ENCODE measurements around the gene TSPAN4. TPM values are rescaled to one million over a fixed set of nuclear protein-coding genes. Genes with fewer than 3 reads are reported as not detected.

The TSPAN4 gene
- total RNA-seq, 1 donor from 2014 or later = 42.3 TPM

GRCh38 chr11:869399-870126 is 26.9 kb downstream of the TSPAN4 start:
- Histone ChIP-seq H3K4me3 (ENCODE audit: low read length in 3 of 3) (no peak overlapping the region), H3K9me3 (ENCODE audit: control insufficient read depth in 3 of 3, low read length in 3 of 3) (no peaks in the 10 kb centered on the region), H3K9ac (ENCODE audit: low read depth in 1 of 3, low read length in 3 of 3) (no peak overlapping the region), H3K27me3 (ENCODE audit: control insufficient read depth in 3 of 3, insufficient read depth in 3 of 3, low read length in 3 of 3) (no peaks in the 10 kb centered on the region), H3K4me1 (ENCODE audit: control insufficient read depth in 3 of 3, insufficient read depth in 3 of 3, low read length in 3 of 3) (no peaks in the 10 kb centered on the region), H3K36me3 (ENCODE audit: control insufficient read depth in 3 of 3, insufficient read depth in 3 of 3, low read length in 3 of 3) (peaks cover 8 to 18% (median 14%) of the 10 kb centered on the region in 3 donors), H3K27ac (ENCODE audit: low read depth, low read length) (no peak overlapping the region)

GRCh38 chr11:870127-870413 is 27.4 kb downstream of the TSPAN4 start:
- H3K36me3 ChIP-seq (ENCODE audit: control insufficient read depth in 3 of 3, insufficient read depth in 3 of 3, low read length in 3 of 3) = peaks cover 8 to 17% (median 14%) of the 10 kb centered on the region in 3 donors
- H3K9me3 ChIP-seq (ENCODE audit: control insufficient read depth in 3 of 3, low read length in 3 of 3) = no peaks in the 10 kb centered on the region
- H3K9ac ChIP-seq (ENCODE audit: low read depth in 1 of 3, low read length in 3 of 3) = no peak overlapping the region
- no peaks in the 10 kb centered on the region for H3K4me1 ChIP-seq (ENCODE audit: control insufficient read depth in 3 of 3, insufficient read depth in 3 of 3, low read length in 3 of 3)
- no peak overlapping the region for H3K27ac ChIP-seq (ENCODE audit: low read depth, low read length)
- H3K4me3 ChIP-seq (ENCODE audit: low read length in 3 of 3) = no peak overlapping the region
- no peaks in the 10 kb centered on the region for H3K27me3 ChIP-seq (ENCODE audit: control insufficient read depth in 3 of 3, insufficient read depth in 3 of 3, low read length in 3 of 3)

GRCh38 chr11:870418-870817 is 27.8 kb downstream of the TSPAN4 start:
- Histone ChIP-seq H3K4me3 (ENCODE audit: low read length in 3 of 3) (no peak overlapping the region), H3K4me1 (ENCODE audit: control insufficient read depth in 3 of 3, insufficient read depth in 3 of 3, low read length in 3 of 3) (no peaks in the 10 kb centered on the region), H3K9me3 (ENCODE audit: control insufficient read depth in 3 of 3, low read length in 3 of 3) (no peaks in the 10 kb centered on the region), H3K36me3 (ENCODE audit: control insufficient read depth in 3 of 3, insufficient read depth in 3 of 3, low read length in 3 of 3) (peaks cover 8 to 15% (median 12%) of the 10 kb centered on the region in 3 donors), H3K27me3 (ENCODE audit: control insufficient read depth in 3 of 3, insufficient read depth in 3 of 3, low read length in 3 of 3) (no peaks in the 10 kb centered on the region), H3K9ac (ENCODE audit: low read depth in 1 of 3, low read length in 3 of 3) (no peak overlapping the region), H3K27ac (ENCODE audit: low read depth, low read length) (no peak overlapping the region)

- H3K27ac ChIP-seq (ENCODE audit: low read depth, low read length) = no peak overlapping the region
- no peaks in the 10 kb centered on the region for H3K9me3 ChIP-seq (ENCODE audit: control insufficient read depth in 3 of 3, low read length in 3 of 3)
- H3K36me3 ChIP-seq (ENCODE audit: control insufficient read depth in 3 of 3, insufficient read depth in 3 of 3, low read length in 3 of 3) = peaks cover 5 to 10% (median 7%) of the 10 kb centered on the region in 3 donors
- H3K4me1 ChIP-seq (ENCODE audit: control insufficient read depth in 3 of 3, insufficient read depth in 3 of 3, low read length in 3 of 3) = peaks cover 5 to 10% (median 7%) of the 10 kb centered on the region in 3 donors
- no peak overlapping the region for H3K9ac ChIP-seq (ENCODE audit: low read depth in 1 of 3, low read length in 3 of 3)
- H3K4me3 ChIP-seq (ENCODE audit: low read length in 3 of 3) = no peak overlapping the region
- no peaks in the 10 kb centered on the region for H3K27me3 ChIP-seq (ENCODE audit: control insufficient read depth in 3 of 3, insufficient read depth in 3 of 3, low read length in 3 of 3)
Measured at GRCh38 chr11:871472-871871, 28.8 kb downstream of the TSPAN4 start.

GRCh38 chr11:872799-873198 is 30.1 kb downstream of the TSPAN4 start:
- Histone ChIP-seq H3K4me1 (ENCODE audit: control insufficient read depth in 3 of 3, insufficient read depth in 3 of 3, low read length in 3 of 3) (peaks cover 13 to 20% (median 14%) of the 10 kb centered on the region in 3 donors), H3K27ac (ENCODE audit: low read depth, low read length) (no peak overlapping the region), H3K27me3 (ENCODE audit: control insufficient read depth in 3 of 3, insufficient read depth in 3 of 3, low read length in 3 of 3) (no peaks in the 10 kb centered on the region), H3K9ac (ENCODE audit: low read depth in 1 of 3, low read length in 3 of 3) (no peak overlapping the region), H3K4me3 (ENCODE audit: low read length in 3 of 3) (no peak overlapping the region), H3K9me3 (ENCODE audit: control insufficient read depth in 3 of 3, low read length in 3 of 3) (no peaks in the 10 kb centered on the region), H3K36me3 (ENCODE audit: control insufficient read depth in 3 of 3, insufficient read depth in 3 of 3, low read length in 3 of 3) (peaks cover 3 to 9% (median 5%) of the 10 kb centered on the region in 3 donors)

- H3K27ac ChIP-seq (ENCODE audit: low read depth, low read length) = no peak overlapping the region
- H3K9me3 ChIP-seq (ENCODE audit: control insufficient read depth in 3 of 3, low read length in 3 of 3) = no peaks in the 10 kb centered on the region
- peaks cover 1 to 11% (median 3%) of the 10 kb centered on the region in 3 donors for H3K36me3 ChIP-seq (ENCODE audit: control insufficient read depth in 3 of 3, insufficient read depth in 3 of 3, low read length in 3 of 3)
- no peak overlapping the region for H3K4me3 ChIP-seq (ENCODE audit: low read length in 3 of 3)
- H3K4me1 ChIP-seq (ENCODE audit: control insufficient read depth in 3 of 3, insufficient read depth in 3 of 3, low read length in 3 of 3) = peaks cover 13 to 20% (median 14%) of the 10 kb centered on the region in 3 donors
- H3K9ac ChIP-seq (ENCODE audit: low read depth in 1 of 3, low read length in 3 of 3) = no peak overlapping the region
- H3K27me3 ChIP-seq (ENCODE audit: control insufficient read depth in 3 of 3, insufficient read depth in 3 of 3, low read length in 3 of 3) = no peaks in the 10 kb centered on the region
Measured at GRCh38 chr11:873706-874105, 31.1 kb downstream of the TSPAN4 start.

- peaks cover 0 to 13% (median 8%) of the 10 kb centered on the region in 3 donors for H3K36me3 ChIP-seq (ENCODE audit: control insufficient read depth in 3 of 3, insufficient read depth in 3 of 3, low read length in 3 of 3)
- no peak overlapping the region for H3K4me3 ChIP-seq (ENCODE audit: low read length in 3 of 3)
- H3K27ac ChIP-seq (ENCODE audit: low read depth, low read length) = no peak overlapping the region
- no peaks in the 10 kb centered on the region for H3K27me3 ChIP-seq (ENCODE audit: control insufficient read depth in 3 of 3, insufficient read depth in 3 of 3, low read length in 3 of 3)
- no peak overlapping the region for H3K9ac ChIP-seq (ENCODE audit: low read depth in 1 of 3, low read length in 3 of 3)
- H3K4me1 ChIP-seq (ENCODE audit: control insufficient read depth in 3 of 3, insufficient read depth in 3 of 3, low read length in 3 of 3) = peaks cover 13 to 20% (median 14%) of the 10 kb centered on the region in 3 donors
- no peaks in the 10 kb centered on the region for H3K9me3 ChIP-seq (ENCODE audit: control insufficient read depth in 3 of 3, low read length in 3 of 3)
Measured at GRCh38 chr11:875203-875602, 32.6 kb downstream of the TSPAN4 start.

- peaks cover 6 to 16% (median 12%) of the 10 kb centered on the region in 3 donors for H3K36me3 ChIP-seq (ENCODE audit: control insufficient read depth in 3 of 3, insufficient read depth in 3 of 3, low read length in 3 of 3)
- H3K27me3 ChIP-seq (ENCODE audit: control insufficient read depth in 3 of 3, insufficient read depth in 3 of 3, low read length in 3 of 3) = no peaks in the 10 kb centered on the region
- no peak overlapping the region for H3K9ac ChIP-seq (ENCODE audit: low read depth in 1 of 3, low read length in 3 of 3)
- no peak overlapping the region for H3K27ac ChIP-seq (ENCODE audit: low read depth, low read length)
- H3K4me3 ChIP-seq (ENCODE audit: low read length in 3 of 3) = no peak overlapping the region
- no peaks in the 10 kb centered on the region for H3K9me3 ChIP-seq (ENCODE audit: control insufficient read depth in 3 of 3, low read length in 3 of 3)
- H3K4me1 ChIP-seq (ENCODE audit: control insufficient read depth in 3 of 3, insufficient read depth in 3 of 3, low read length in 3 of 3) = peaks cover 13 to 20% (median 14%) of the 10 kb centered on the region in 3 donors
Measured at GRCh38 chr11:875769-876301, 33.2 kb downstream of the TSPAN4 start.

GRCh38 chr11:876545-876944 is 33.9 kb downstream of the TSPAN4 start:
- Histone ChIP-seq H3K9ac (ENCODE audit: low read depth in 1 of 3, low read length in 3 of 3) (peak overlapping the region in 1 of 3 donors; percentile 16), H3K9me3 (ENCODE audit: control insufficient read depth in 3 of 3, low read length in 3 of 3) (no peaks in the 10 kb centered on the region), H3K4me3 (ENCODE audit: low read length in 3 of 3) (peak overlapping the region in 1 of 3 donors; percentile 35), H3K27me3 (ENCODE audit: control insufficient read depth in 3 of 3, insufficient read depth in 3 of 3, low read length in 3 of 3) (no peaks in the 10 kb centered on the region), H3K4me1 (ENCODE audit: control insufficient read depth in 3 of 3, insufficient read depth in 3 of 3, low read length in 3 of 3) (peaks cover 13 to 20% (median 14%) of the 10 kb centered on the region in 3 donors), H3K36me3 (ENCODE audit: control insufficient read depth in 3 of 3, insufficient read depth in 3 of 3, low read length in 3 of 3) (peaks cover 7 to 16% (median 14%) of the 10 kb centered on the region in 3 donors), H3K27ac (ENCODE audit: low read depth, low read length) (no peak overlapping the region)

GRCh38 chr11:877565-877964 is 34.9 kb downstream of the TSPAN4 start:
- H3K4me3 ChIP-seq (ENCODE audit: low read length in 3 of 3) = no peak overlapping the region
- H3K27ac ChIP-seq (ENCODE audit: low read depth, low read length) = no peak overlapping the region
- peaks cover 7 to 20% (median 18%) of the 10 kb centered on the region in 3 donors for H3K36me3 ChIP-seq (ENCODE audit: control insufficient read depth in 3 of 3, insufficient read depth in 3 of 3, low read length in 3 of 3)
- no peaks in the 10 kb centered on the region for H3K27me3 ChIP-seq (ENCODE audit: control insufficient read depth in 3 of 3, insufficient read depth in 3 of 3, low read length in 3 of 3)
- H3K4me1 ChIP-seq (ENCODE audit: control insufficient read depth in 3 of 3, insufficient read depth in 3 of 3, low read length in 3 of 3) = peaks cover 13 to 20% (median 14%) of the 10 kb centered on the region in 3 donors
- no peaks in the 10 kb centered on the region for H3K9me3 ChIP-seq (ENCODE audit: control insufficient read depth in 3 of 3, low read length in 3 of 3)
- no peak overlapping the region for H3K9ac ChIP-seq (ENCODE audit: low read depth in 1 of 3, low read length in 3 of 3)

Data from skeletal muscle tissue (tissue), 4 donors.